K562 (cell line): ENCODE results near the gene ZNF213. TPM values are rescaled to one million over a fixed set of nuclear protein-coding genes. Genes with fewer than 3 reads are reported as not detected.

ENCODE experiments used
- ARID2 ChIP-seq: fragments of 450-650 bp; IDR thresholded peaks from 2 replicates; pipeline ENCODE4 v1.6.1; 2017; ENCODE audit warnings: antibody characterized with exemption, mild to moderate bottlenecking
- CC2D1A ChIP-seq: fragments of 450-650 bp; IDR thresholded peaks from 2 replicates; pipeline ENCODE4 v1.6.1; 2017; ENCODE audit warnings: mild to moderate bottlenecking
- CREM ChIP-seq: IDR thresholded peaks from 2 replicates; pipeline ENCODE4 v1.6.1; 2014; ENCODE audit warnings: antibody characterized with exemption, low read depth
- CXXC5 ChIP-seq: fragments of 250-450 bp; sonication (Bioruptor Pico); IDR thresholded peaks from 2 replicates; pipeline ENCODE4 v1.8.0; 2022; ENCODE audit warnings: inconsistent platforms, mild to moderate bottlenecking, moderate library complexity
- ILF3 ChIP-seq: fragments of 450-650 bp; IDR thresholded peaks from 2 replicates; pipeline ENCODE4 v1.6.1; 2018; ENCODE audit warnings: antibody characterized with exemption, mild to moderate bottlenecking, moderate library complexity, borderline replicate concordance
- SOX6 ChIP-seq: fragments of 450-650 bp; IDR thresholded peaks from 2 replicates; pipeline ENCODE4 v1.6.1; 2014; ENCODE audit warnings: mild to moderate bottlenecking
- YY1 ChIP-seq, 3 experiments: IDR thresholded peaks; 2 replicates each; pipeline ENCODE4 v1.6.1; 2011; ENCODE audit warnings: low read length in 2 of 3, mild to moderate bottlenecking in 2 of 3, moderate library complexity in 2 of 3, borderline replicate concordance in 1 of 3, control low read depth in 1 of 3, low read depth in 1 of 3; ENCODE audit not compliant: insufficient read depth in 3 of 3, insufficient replicate concordance in 2 of 3, control insufficient read depth in 1 of 3, insufficient read length in 1 of 3; ENCODE audit errors: extremely low read depth in 1 of 3
- ZNF354B ChIP-seq: fragments of 250-450 bp; sonication (Bioruptor Pico); IDR thresholded peaks from 2 replicates; pipeline ENCODE4 v1.4.0; 2020
- ZNF668 ChIP-seq: fragments of 250-450 bp; sonication (Bioruptor Pico); IDR thresholded peaks from 2 replicates; pipeline ENCODE4 v1.8.0; 2022; ENCODE audit warnings: mild to moderate bottlenecking, inconsistent platforms
- polyA plus RNA-seq, 8 experiments: library from polyadenylated mRNA; depleted of rRNA in 4 of 8; stranded (reverse) in 5 of 8; unstranded in 3 of 8; fragments of >200 nt; fragmentation: Nextera tagmentation in 2 of 8; fragmentation: Illumina TruSeq in 1 of 8; extraction: Ambion mirVana in 2 of 8; extraction: Trizol in 1 of 8; gene quantifications; 2 replicates each; pipeline versions ENCODE4 v1.2.1 to v1.2.3, GENCODE V29; 2011 to 2014; ENCODE audit warnings: inconsistent platforms in 1 of 8, missing spikeins in 1 of 8
- total RNA-seq, 7 experiments: library from RNA; depleted of rRNA in 6 of 7; stranded (reverse); fragments of >200 nt in 6 of 7; fragmentation: Illumina TruSeq in 2 of 7; extraction: Trizol in 2 of 7; gene quantifications; 2 replicates each; pipeline versions ENCODE4 v1.2.1 to v1.2.3, GENCODE V29; 2011 to 2021; ENCODE audit warnings: low replicate concordance in 1 of 7
- TF ChIP-seq, protein P1 (sequence below): fragments of 450-650 bp; formaldehyde crosslinking; IDR thresholded peaks from 2 replicates; pipeline ENCODE4 v1.4.0; 2020; ENCODE audit warnings: mild to moderate bottlenecking, moderate library complexity
- TF ChIP-seq, protein P2 (sequence below): fragments of 250-450 bp; sonication (Bioruptor Pico); IDR thresholded peaks from 2 replicates; pipeline ENCODE4 v1.5.0; 2022; ENCODE audit warnings: mild to moderate bottlenecking
- TF ChIP-seq, protein P3 (sequence below): sonication (generic); formaldehyde crosslinking; IDR thresholded peaks from 2 replicates; pipeline ENCODE4 v1.4.0; 2020; ENCODE audit warnings: mild to moderate bottlenecking, missing genetic modification reagents
- TF ChIP-seq, protein P4 (sequence below): sonication (generic); formaldehyde crosslinking; IDR thresholded peaks from 2 replicates; pipeline ENCODE4 v1.8.1; 2023; ENCODE audit warnings: mild to moderate bottlenecking, missing genetic modification reagents, moderate library complexity
- TF ChIP-seq, protein P5 (sequence below): fragments of 450-650 bp; formaldehyde crosslinking; IDR thresholded peaks from 2 replicates; pipeline ENCODE4 v1.4.0; 2020; ENCODE audit warnings: mild to moderate bottlenecking, moderate library complexity
- TF ChIP-seq, protein P6 (sequence below): sonication (generic); formaldehyde crosslinking; IDR thresholded peaks from 2 replicates; pipeline ENCODE4 v1.8.0; 2022; ENCODE audit warnings: missing genetic modification reagents, mild to moderate bottlenecking, moderate library complexity, borderline replicate concordance

The ZNF213 gene
- total and polyA plus RNA-seq, 9 of the 15 experiments (the other 6 are each of a cell fraction or from before 2014, with no cell fraction given), result 0.49 to 10.0 (median 1.8) TPM

DNA sequence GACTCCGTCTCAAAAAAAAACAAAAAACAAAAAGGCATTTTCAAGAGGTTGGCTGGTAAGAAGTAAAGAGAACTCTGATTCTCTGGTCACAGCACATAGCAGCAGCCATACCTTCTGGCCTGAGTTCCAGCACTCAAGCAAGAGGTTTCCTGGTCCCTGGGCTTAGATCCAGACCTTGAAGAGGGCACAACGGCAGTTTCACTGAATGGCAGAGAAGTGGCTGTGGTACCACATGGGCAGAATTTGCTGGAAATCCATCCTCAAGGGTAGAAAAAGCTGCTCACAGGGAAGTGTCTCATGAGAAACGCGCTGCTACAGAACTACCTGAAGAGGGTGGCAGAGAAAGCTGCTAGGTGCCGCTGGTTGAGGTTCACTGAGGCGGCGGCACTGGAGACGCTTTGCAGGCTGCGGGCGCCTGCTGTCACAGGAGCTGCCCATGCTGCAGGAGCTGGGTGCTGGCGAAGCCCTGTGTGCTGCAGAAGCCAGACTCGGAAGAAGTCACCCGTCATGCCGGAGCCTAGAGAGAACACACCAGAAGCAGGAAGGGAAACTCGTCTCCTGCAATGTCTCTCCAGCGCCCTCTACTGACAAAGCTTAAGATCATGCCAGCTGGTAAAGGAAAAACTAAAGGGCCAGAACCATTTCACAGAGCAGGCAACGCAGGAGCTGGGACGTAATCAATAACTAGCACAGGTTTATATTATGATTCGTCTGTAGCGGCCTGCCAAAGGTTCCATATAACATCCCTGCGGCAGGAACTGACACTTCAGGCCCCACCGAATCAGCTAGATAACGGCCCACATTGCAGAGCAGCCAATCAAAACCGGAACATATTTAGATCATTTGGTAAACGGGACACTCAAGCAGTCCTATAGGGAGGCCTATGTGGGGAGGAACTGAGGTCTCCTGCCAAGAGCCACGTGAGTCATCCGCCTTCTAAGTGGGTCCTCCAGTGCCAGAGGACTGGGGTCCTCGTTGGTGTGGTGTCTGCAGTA, 5.4 kb upstream of the ZNF213 start (continued):
- peak; percentile 16; the same call in 1 of the 2 replicates for TF ChIP-seq ILF3
- peak; percentile 63; the same call in 1 of the 2 replicates for TF ChIP-seq CC2D1A
- peak; percentile 25; the same call in 1 of the 2 replicates for TF ChIP-seq CXXC5 (CRISPR knock-in tag)
- TF ChIP-seq, protein P1, sequence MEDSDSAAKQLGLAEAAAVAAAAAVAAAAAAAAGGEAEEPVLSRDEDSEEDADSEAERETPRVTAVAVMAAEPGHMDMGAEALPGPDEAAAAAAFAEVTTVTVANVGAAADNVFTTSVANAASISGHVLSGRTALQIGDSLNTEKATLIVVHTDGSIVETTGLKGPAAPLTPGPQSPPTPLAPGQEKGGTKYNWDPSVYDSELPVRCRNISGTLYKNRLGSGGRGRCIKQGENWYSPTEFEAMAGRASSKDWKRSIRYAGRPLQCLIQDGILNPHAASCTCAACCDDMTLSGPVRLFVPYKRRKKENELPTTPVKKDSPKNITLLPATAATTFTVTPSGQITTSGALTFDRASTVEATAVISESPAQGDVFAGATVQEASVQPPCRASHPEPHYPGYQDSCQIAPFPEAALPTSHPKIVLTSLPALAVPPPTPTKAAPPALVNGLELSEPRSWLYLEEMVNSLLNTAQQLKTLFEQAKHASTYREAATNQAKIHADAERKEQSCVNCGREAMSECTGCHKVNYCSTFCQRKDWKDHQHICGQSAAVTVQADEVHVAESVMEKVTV (CRISPR knock-in tag), result peak; percentile 54
- TF ChIP-seq, protein P2, sequence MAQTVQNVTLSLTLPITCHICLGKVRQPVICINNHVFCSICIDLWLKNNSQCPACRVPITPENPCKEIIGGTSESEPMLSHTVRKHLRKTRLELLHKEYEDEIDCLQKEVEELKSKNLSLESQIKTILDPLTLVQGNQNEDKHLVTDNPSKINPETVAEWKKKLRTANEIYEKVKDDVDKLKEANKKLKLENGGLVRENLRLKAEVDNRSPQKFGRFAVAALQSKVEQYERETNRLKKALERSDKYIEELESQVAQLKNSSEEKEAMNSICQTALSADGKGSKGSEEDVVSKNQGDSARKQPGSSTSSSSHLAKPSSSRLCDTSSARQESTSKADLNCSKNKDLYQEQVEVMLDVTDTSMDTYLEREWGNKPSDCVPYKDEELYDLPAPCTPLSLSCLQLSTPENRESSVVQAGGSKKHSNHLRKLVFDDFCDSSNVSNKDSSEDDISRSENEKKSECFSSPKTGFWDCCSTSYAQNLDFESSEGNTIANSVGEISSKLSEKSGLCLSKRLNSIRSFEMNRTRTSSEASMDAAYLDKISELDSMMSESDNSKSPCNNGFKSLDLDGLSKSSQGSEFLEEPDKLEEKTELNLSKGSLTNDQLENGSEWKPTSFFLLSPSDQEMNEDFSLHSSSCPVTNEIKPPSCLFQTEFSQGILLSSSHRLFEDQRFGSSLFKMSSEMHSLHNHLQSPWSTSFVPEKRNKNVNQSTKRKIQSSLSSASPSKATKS, result 0 out of 2 replicates have a peak, but pooled peaks have one; percentile 21
- TF ChIP-seq, protein P3, sequence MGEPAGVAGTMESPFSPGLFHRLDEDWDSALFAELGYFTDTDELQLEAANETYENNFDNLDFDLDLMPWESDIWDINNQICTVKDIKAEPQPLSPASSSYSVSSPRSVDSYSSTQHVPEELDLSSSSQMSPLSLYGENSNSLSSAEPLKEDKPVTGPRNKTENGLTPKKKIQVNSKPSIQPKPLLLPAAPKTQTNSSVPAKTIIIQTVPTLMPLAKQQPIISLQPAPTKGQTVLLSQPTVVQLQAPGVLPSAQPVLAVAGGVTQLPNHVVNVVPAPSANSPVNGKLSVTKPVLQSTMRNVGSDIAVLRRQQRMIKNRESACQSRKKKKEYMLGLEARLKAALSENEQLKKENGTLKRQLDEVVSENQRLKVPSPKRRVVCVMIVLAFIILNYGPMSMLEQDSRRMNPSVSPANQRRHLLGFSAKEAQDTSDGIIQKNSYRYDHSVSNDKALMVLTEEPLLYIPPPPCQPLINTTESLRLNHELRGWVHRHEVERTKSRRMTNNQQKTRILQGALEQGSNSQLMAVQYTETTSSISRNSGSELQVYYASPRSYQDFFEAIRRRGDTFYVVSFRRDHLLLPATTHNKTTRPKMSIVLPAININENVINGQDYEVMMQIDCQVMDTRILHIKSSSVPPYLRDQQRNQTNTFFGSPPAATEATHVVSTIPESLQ (CRISPR knock-in tag), result no peak
- TF ChIP-seq, protein P4, sequence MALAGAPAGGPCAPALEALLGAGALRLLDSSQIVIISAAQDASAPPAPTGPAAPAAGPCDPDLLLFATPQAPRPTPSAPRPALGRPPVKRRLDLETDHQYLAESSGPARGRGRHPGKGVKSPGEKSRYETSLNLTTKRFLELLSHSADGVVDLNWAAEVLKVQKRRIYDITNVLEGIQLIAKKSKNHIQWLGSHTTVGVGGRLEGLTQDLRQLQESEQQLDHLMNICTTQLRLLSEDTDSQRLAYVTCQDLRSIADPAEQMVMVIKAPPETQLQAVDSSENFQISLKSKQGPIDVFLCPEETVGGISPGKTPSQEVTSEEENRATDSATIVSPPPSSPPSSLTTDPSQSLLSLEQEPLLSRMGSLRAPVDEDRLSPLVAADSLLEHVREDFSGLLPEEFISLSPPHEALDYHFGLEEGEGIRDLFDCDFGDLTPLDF (CRISPR knock-in tag), result 0 out of 2 replicates have a peak, but pooled peaks have one; percentile 54
- TF ChIP-seq, protein P5, sequence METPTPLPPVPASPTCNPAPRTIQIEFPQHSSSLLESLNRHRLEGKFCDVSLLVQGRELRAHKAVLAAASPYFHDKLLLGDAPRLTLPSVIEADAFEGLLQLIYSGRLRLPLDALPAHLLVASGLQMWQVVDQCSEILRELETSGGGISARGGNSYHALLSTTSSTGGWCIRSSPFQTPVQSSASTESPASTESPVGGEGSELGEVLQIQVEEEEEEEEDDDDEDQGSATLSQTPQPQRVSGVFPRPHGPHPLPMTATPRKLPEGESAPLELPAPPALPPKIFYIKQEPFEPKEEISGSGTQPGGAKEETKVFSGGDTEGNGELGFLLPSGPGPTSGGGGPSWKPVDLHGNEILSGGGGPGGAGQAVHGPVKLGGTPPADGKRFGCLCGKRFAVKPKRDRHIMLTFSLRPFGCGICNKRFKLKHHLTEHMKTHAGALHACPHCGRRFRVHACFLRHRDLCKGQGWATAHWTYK (CRISPR knock-in tag), result 0 out of 2 replicates have a peak, but pooled peaks have one; percentile 66
- TF ChIP-seq ARID2, result peak; percentile 80; the same call in 1 of the 2 replicates
- TF ChIP-seq, protein P6, sequence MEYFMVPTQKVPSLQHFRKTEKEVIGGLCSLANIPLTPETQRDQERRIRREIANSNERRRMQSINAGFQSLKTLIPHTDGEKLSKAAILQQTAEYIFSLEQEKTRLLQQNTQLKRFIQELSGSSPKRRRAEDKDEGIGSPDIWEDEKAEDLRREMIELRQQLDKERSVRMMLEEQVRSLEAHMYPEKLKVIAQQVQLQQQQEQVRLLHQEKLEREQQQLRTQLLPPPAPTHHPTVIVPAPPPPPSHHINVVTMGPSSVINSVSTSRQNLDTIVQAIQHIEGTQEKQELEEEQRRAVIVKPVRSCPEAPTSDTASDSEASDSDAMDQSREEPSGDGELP (CRISPR knock-in tag), result peak; percentile 93
- TF ChIP-seq YY1 (IDR thresholded peaks at IDR 0.05; ENCODE audit: borderline replicate concordance in 1 of 3, control insufficient read depth in 1 of 3, extremely low read depth in 1 of 3, insufficient read depth in 3 of 3, insufficient read length in 1 of 3, insufficient replicate concordance in 2 of 3, low read depth in 1 of 3, low read length in 2 of 3), result peak in 1 of 3 experiments; percentile 44
- no peak for TF ChIP-seq ZNF354B
- TF ChIP-seq SOX6, result 0 out of 2 replicates have a peak, but pooled peaks have one; percentile 56
- no peak for TF ChIP-seq ZNF668
- peak; percentile 64; the same call in 1 of the 2 replicates for TF ChIP-seq CREM
